HG03039 (cell line): Measurements from ENCODE around the gene RUNX1.
A peak's percentile ranks its signal among the peaks of the same experiment; 100 is the strongest.

Experiments used
- ATAC-seq: cut with Tn5 transposase; IDR thresholded peaks from one replicate; pipeline ENCODE4 v1.9.1; 2021; ENCODE audit warnings: mild to moderate bottlenecking, moderate library complexity; ENCODE audit not compliant: unreplicated experiment

RUNX1 gene

GRCh38 chr21:34865400-34866241 is 183.5 kb downstream of the RUNX1 start:
- peak; percentile 85 for ATAC-seq

GRCh38 chr21:34864370-34865149 is 184.5 kb downstream of the RUNX1 start:
- ATAC-seq: no peak

DNA sequence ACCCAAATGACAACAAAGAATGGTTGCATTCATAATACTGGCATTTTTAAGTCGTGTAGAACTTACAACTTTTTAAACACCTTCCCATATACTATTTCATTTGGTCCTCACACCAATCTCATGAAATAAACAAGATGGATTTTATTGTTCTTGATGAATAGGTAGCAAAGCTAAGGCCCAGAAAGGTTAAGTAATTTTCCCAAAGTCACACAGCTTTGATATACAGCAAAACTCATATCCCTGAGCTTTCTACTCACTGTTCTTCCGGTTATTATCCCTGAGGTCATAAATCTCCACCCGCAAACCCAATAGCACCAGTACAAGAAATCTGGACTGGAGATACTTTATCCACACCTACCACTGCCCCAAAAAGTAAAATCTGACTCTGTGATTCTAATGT is 186.2 kb downstream of the RUNX1 start:
- ATAC-seq: no peak

DNA sequence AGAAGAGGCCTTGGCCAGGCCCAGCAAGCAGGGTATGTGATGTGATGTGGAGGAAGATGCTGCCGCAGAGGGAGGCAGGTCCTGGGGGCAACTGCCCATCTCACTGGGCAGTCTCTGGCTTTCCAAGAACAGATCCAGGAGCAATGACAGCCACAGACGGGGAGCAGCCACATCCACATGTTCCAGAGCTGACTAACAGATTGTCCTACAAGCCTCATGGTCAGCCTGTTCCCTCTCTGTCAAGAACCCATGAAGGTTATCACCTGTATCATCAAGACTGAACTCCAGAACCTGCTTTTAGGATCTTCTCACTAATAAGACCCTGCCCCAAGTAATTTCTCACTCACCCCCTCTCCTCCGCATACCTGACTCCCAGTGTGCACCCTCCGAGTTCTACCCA is 187.8 kb downstream of the RUNX1 start:
- ATAC-seq: no peak

DNA sequence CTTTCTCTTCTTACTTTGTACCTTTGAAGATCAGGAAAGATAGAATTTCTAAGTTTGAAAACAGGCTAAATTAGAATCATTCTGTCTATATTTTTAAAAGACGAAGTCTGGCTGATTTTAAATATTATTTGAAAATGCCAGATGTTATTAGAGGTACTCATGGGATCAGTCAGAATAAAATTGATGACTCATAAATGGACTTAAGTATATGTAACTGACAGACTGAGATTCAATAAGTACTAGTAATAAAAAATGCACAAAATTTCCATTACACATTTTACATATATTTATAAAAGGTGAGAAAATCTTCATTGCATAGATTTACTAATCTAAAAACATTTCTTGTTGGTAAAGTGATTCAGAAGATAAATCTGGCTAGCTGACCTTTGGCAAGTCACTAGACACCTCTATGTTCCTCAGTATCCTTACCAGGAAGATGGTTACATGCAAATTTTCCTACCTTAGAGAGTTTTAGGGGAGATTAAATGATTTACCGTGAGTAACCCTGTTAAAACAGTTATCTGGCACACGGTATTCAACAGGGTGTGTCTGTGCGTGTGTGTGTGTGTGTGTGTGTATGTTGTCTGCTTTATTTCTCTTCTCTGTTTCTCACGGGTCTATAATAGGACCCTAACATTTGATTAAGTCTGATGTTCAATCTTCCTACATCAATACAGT is 189.0 kb downstream of the RUNX1 start:
- ATAC-seq: no peak

- ATAC-seq: no peak
Observed at GRCh38 chr21:34858559-34858958, 190.5 kb downstream of the RUNX1 start.

DNA sequence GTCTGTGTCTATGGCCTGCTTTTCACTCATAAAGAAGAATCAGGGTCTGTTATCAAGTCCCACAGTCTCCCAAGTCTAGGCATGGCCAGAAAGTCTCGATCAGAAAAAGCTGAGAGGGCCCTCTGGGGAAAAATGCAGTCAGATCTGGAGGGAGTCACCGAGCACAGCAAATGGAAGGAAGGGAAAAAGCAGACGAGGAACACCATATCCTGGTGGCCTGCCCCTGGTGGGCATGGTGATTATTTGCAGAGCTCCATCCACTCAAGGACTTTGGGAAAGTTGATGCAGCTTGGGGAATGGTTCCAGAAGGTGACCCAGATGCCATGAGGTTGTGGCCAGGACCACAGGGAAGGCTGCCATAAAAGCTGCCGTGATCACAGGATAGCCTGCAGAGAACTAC is 191.2 kb downstream of the RUNX1 start:
- no peak for ATAC-seq

- no peak for ATAC-seq
Observed at GRCh38 chr21:34857122-34857713, 191.9 kb downstream of the RUNX1 start.

- ATAC-seq: no peak
Observed at GRCh38 chr21:34852448-34852847, 196.7 kb downstream of the RUNX1 start.

DNA sequence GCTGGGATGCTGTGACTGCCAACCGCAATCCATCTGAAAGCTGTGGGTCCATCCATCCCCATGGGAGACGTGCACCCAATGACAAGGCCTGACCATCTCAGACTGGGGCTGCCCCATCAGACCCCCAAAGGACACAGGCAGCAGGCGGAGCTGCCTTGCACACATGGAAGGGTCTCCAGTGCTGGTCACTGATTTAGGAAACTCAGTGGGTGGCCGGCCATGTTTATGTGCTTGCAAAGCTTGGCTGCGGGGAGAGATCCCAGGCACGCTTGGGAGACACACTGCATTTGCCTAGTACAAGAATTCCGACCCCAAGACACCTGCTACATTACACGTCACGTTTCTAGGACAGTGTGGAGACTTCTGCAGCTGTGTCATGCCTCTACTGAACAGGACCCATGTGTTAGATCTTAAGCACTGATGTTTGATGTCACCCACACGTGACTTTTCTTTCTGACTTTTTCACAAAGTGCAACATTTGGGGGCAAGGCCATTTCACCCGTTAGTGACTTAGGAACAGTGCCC is 198.9 kb downstream of the RUNX1 start:
- ATAC-seq: no peak

- ATAC-seq: no peak
Observed at GRCh38 chr21:34846601-34847112, 202.4 kb downstream of the RUNX1 start.

DNA sequence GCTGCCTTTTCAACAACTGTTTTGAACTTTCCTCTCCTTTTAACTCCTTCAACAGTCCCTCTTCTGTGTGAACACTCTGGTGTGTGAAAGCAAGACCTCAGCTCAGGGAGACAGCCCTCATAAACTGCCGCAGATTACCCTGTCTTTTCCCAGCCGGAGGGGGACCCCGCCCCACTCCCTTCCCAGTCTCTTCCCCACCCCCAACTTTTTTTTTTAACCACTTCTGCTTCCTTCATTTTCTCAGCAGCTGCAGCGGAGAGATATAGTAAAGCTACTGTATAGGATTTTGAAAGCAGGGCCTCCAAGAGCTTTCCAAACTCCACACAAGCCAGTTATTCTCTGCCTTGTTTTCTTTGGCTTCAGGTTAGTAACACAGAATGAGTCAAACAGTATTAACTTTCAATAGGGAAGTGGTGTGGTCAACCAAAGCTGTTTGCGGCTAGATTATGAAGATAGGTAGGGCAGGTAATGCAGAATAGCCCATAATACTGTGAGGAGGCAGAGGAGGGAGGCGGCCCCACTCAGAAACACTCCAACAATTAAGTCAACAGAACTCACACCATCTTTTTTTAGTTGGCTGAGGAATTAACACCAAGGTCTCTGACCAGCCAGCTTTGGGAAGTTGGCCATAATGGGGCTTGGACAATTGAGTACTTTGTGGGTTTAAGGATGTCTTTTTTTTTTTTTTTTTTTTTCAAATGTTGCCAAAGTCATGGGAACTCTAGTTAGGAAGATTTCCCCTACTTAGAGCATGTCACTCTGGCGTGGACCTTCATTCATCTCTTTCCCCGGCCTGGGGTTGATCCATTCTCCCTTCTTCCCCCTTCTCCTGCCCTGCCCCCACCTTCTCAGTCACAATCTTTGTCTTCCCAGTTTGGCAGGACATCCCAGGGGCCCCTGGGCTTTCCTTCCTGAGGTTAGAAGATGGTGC is 203.3 kb downstream of the RUNX1 start:
- ATAC-seq: peak; percentile 81

- no peak for ATAC-seq
Observed at GRCh38 chr21:34844924-34845238, 204.2 kb downstream of the RUNX1 start.

- no peak for ATAC-seq
Observed at GRCh38 chr21:34844013-34844923, 204.8 kb downstream of the RUNX1 start.

DNA sequence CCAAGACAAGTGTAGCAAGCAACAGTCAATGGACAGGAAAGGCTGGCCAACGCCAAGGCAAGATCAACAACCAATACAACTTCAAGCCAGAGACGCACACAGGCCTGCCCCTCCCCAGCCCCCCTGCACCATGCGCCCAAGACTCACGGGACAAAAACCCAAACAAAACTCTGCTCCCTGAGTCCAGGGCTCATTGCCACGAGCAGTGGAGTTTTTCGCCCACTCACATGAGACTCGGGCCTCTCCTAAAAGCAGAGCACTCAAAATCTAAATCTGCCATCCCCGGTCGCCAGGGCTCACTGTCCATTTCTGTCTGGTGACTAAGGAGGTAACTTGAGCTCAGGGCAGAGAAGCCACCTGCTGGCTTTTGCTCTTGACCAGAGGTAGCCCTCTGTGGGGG is 205.5 kb downstream of the RUNX1 start:
- ATAC-seq: no peak

DNA sequence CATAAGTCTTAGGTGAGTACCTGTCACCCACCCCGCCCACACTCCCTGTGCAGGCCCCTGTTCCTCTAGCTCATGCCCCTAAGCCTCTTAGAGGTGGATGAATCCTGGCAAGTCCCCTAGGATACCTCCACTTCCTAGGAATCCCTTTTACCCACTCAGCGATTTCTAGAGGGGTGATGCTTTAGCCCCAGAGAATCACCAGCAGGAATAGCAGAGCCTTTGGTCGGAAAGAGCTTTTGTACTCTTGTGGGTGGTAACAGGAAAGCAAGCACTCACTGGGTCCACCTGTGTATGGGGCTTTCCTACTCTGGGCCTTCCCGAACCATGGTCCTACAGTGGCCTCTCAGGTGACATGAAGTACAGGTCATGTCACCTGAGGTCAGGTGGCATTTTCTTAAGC is 207.9 kb downstream of the RUNX1 start:
- ATAC-seq: no peak

GRCh38 chr21:34840693-34841092 is 208.4 kb downstream of the RUNX1 start:
- ATAC-seq: no peak

DNA sequence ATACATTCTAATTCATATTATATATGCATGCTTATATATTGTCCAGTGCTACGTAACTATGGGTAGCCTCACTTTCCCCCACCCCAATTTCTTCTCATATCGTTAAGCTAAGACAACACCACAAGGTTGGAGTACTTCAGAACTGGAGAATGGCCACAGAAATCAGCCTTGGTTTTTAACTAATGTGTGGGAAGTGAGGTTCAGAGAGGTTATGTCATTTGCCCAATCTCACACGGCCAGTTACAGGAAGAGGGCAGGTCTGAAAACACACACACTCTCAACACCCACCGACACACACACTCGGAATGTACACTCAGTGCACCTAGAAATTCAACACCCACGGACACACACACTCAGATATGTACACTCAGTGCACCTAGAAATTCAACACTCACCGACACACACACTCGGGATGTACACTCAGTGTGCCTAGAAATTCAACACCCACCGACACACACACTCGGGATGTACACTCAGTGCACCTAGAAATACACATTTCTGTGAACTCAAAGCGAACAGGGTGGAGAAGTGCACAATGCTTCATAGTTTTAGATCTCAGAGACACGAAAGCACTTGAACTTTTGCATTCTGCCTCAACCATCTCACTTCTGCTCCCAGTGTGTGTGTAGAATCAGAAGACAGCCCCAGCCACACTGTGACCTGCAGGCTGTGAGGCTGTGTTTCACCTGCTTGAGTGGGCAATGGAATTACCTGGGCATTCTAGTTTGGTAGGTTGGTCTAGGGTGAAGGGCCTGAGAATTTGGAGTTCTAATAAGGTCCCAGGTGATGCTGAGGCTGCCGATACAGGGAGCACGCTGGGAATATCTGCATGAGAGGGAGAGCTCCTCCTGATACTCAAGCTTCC is 209.9 kb downstream of the RUNX1 start:
- no peak for ATAC-seq
